ENCODE results near the gene MYL9.

The MYL9 gene

GRCh38 chr20:36526521-36527011 lies 14.8 kb upstream of the MYL9 start:
- DNase-seq (ENCODE audit: low read depth) = no peak

- peak; percentile 37 for DNase-seq (ENCODE audit: low read depth)
Observed at GRCh38 chr20:36527331-36528125, 13.8 kb upstream of the MYL9 start.

GRCh38 chr20:36528176-36528874 lies 13.0 kb upstream of the MYL9 start:
- DNase-seq (ENCODE audit: low read depth) = no peak

- DNase-seq (ENCODE audit: low read depth) = no peak
Observed at GRCh38 chr20:36528875-36529417, 12.4 kb upstream of the MYL9 start.

GRCh38 chr20:36532388-36532787 lies 8.9 kb upstream of the MYL9 start:
- DNase-seq (ENCODE audit: low read depth) = no peak

- no peak for DNase-seq (ENCODE audit: low read depth)
Observed at GRCh38 chr20:36532822-36533221, 8.5 kb upstream of the MYL9 start.

- no peak for DNase-seq (ENCODE audit: low read depth)
Observed at GRCh38 chr20:36538026-36538722, 3.1 kb upstream of the MYL9 start.

- DNase-seq (ENCODE audit: low read depth) = no peak
Observed at GRCh38 chr20:36540551-36541211, 638 bp upstream of the MYL9 start.

- peak; percentile 69 for DNase-seq (ENCODE audit: low read depth)
Observed at GRCh38 chr20:36541768-36542488, 609 bp downstream of the MYL9 start.

GRCh38 chr20:36542516-36543183 lies 1.3 kb downstream of the MYL9 start:
- DNase-seq (ENCODE audit: low read depth) = no peak

- peak; percentile 41 for DNase-seq (ENCODE audit: low read depth)
Observed at GRCh38 chr20:36543184-36544133, 2.1 kb downstream of the MYL9 start.

- DNase-seq (ENCODE audit: low read depth) = peak; percentile 74
Observed at GRCh38 chr20:36544134-36545018, 3.1 kb downstream of the MYL9 start.

- DNase-seq (ENCODE audit: low read depth) = no peak
Observed at GRCh38 chr20:36546111-36546736, 4.9 kb downstream of the MYL9 start.

- DNase-seq (ENCODE audit: low read depth) = no peak
Observed at GRCh38 chr20:36547186-36548005, 6.1 kb downstream of the MYL9 start.

GRCh38 chr20:36548006-36548315 lies 6.6 kb downstream of the MYL9 start:
- no peak for DNase-seq (ENCODE audit: low read depth)

- DNase-seq (ENCODE audit: low read depth) = no peak
Observed at GRCh38 chr20:36548704-36549627, 7.6 kb downstream of the MYL9 start.

Data from amniotic epithelial cell (primary cell).